Kidney (tissue), 14 donors: ENCODE measurements around the gene AKR1B1. TPM values are rescaled to one million over a fixed set of nuclear protein-coding genes. Genes with fewer than 3 reads are reported as not detected.

Experiments
- DNase-seq, 5 donors: peaks; one replicate each; pipeline ENCODE4 v3.0.0-alpha.2; 2013 to 2020
- FAIRE-seq: peaks from 2 replicates; lab custom pipeline; 2012; peaks lifted over from hg19 to GRCh38; lab: Jason Lieb, UNC
- H3K27ac ChIP-seq, 2 donors: one replicate each; pipeline ENCODE4 v1.7.0; 2013; ENCODE audit warnings: low read depth in 2 of 2, low read length in 2 of 2, inconsistent platforms in 1 of 2
- H3K27me3 ChIP-seq: one replicate; pipeline ENCODE4 v1.7.1; 2013; ENCODE audit warnings: low read length, inconsistent platforms; ENCODE audit not compliant: control insufficient read depth, insufficient read depth
- H3K36me3 ChIP-seq, 3 donors: one replicate each; pipeline versions ENCODE4 v1.7.0 to v1.7.1; 2013; ENCODE audit warnings: low read length in 3 of 3, control low read depth in 1 of 3, inconsistent platforms in 1 of 3; ENCODE audit not compliant: insufficient read depth in 3 of 3, control insufficient read depth in 2 of 3
- H3K4me1 ChIP-seq, 3 donors: one replicate each; pipeline versions ENCODE4 v1.7.0 to v1.7.1; 2013; ENCODE audit warnings: low read length in 3 of 3, inconsistent platforms in 1 of 3, low read depth in 1 of 3; ENCODE audit not compliant: control insufficient read depth in 2 of 3, insufficient read depth in 2 of 3
- H3K4me3 ChIP-seq, 3 donors: one replicate each; pipeline versions ENCODE4 v1.7.0 to v1.8.1; 2013; ENCODE audit warnings: low read length in 3 of 3, control low read depth in 1 of 3, inconsistent platforms in 1 of 3
- H3K9ac ChIP-seq, 3 donors: one replicate each; pipeline versions ENCODE4 v1.7.0 to v1.7.1; 2013; ENCODE audit warnings: low read length in 3 of 3, control low read depth in 1 of 3, inconsistent platforms in 1 of 3
- H3K9me3 ChIP-seq, 3 donors: one replicate each; pipeline versions ENCODE4 v1.7.0 to v1.7.1; 2013; ENCODE audit warnings: low read length in 3 of 3, control low read depth in 1 of 3, inconsistent platforms in 1 of 3; ENCODE audit not compliant: control insufficient read depth in 2 of 3, insufficient read depth in 1 of 3
- intact Hi-C: fragments of 100-400 bp; cut with DNase I; formaldehyde crosslinking; loops from one replicate; pipeline ENCODE4 v1.11.1; 2022
- polyA plus RNA-seq: library from polyadenylated mRNA; stranded (reverse); fragments of 350-450 nt; fragmentation: Illumina TruSeq; extraction: RNeasy Lipid Tissue Mini Kit (QIAGEN cat#74804); gene quantifications from one replicate; pipeline ENCODE4 v1.2.3, GENCODE V29; 2014; ENCODE audit warnings: low read depth, low replicate concordance; ENCODE audit not compliant: insufficient read depth
- total RNA-seq: library from RNA; stranded (reverse); fragmentation: NEBNext Ultra II Directional; extraction: Animal tissue kit (Norgen Biotek cat#: 25700); gene quantifications from one replicate; pipeline ENCODE4 v1.2.1, GENCODE V29; 2021
- TF ChIP-seq, protein P1 (sequence below): IDR thresholded peaks from 3 replicates; pipeline ENCODE4 v1.5.1; 2012; ENCODE audit warnings: mild to moderate bottlenecking, moderate library complexity, borderline replicate concordance; ENCODE audit not compliant: insufficient read depth; ENCODE audit errors: extremely low read depth
- donor health status: control.
- donor health status: control.
- donor health status: control.
- donor health status: control.
- donor health status: control.
- donor health status: DM: yes; HTN: yes; CAD: no.
- donor health status: Normal renal cell carcinoma (clear cell type).

AKR1B1 gene
- total and polyA plus RNA-seq, 2 donors from 2014 or later, result 93.8 to 183 TPM

GRCh38 chr7:134483296-134483695 is 24.4 kb upstream of the AKR1B1 start:
- intact Hi-C loops, result no loop called here
- Histone ChIP-seq H3K27me3 (no peaks in the 10 kb centered on the region), H3K9ac (no peak overlapping the region), H3K27ac (no peak overlapping the region), H3K4me3 (no peak overlapping the region), H3K4me1 (no peaks in the 10 kb centered on the region), H3K9me3 (no peaks in the 10 kb centered on the region), H3K36me3 (no peaks in the 10 kb centered on the region)
- no peak for FAIRE-seq
- TF ChIP-seq, protein P1, sequence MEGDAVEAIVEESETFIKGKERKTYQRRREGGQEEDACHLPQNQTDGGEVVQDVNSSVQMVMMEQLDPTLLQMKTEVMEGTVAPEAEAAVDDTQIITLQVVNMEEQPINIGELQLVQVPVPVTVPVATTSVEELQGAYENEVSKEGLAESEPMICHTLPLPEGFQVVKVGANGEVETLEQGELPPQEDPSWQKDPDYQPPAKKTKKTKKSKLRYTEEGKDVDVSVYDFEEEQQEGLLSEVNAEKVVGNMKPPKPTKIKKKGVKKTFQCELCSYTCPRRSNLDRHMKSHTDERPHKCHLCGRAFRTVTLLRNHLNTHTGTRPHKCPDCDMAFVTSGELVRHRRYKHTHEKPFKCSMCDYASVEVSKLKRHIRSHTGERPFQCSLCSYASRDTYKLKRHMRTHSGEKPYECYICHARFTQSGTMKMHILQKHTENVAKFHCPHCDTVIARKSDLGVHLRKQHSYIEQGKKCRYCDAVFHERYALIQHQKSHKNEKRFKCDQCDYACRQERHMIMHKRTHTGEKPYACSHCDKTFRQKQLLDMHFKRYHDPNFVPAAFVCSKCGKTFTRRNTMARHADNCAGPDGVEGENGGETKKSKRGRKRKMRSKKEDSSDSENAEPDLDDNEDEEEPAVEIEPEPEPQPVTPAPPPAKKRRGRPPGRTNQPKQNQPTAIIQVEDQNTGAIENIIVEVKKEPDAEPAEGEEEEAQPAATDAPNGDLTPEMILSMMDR, result no peak
- no peak for DNase-seq

GRCh38 chr7:134482858-134483257 is 24.0 kb upstream of the AKR1B1 start:
- Histone ChIP-seq H3K4me1 (no peaks in the 10 kb centered on the region), H3K27ac (no peak overlapping the region), H3K4me3 (no peak overlapping the region), H3K9ac (no peak overlapping the region), H3K27me3 (no peaks in the 10 kb centered on the region), H3K9me3 (no peaks in the 10 kb centered on the region), H3K36me3 (no peaks in the 10 kb centered on the region)
- TF ChIP-seq, protein P1, result no peak
- intact Hi-C loops, result no loop called here
- no peak for FAIRE-seq
- no peak for DNase-seq

- Histone ChIP-seq H3K9me3 (no peaks in the 10 kb centered on the region), H3K4me1 (no peaks in the 10 kb centered on the region), H3K27me3 (no peaks in the 10 kb centered on the region), H3K9ac (no peak overlapping the region), H3K4me3 (no peak overlapping the region), H3K36me3 (no peaks in the 10 kb centered on the region), H3K27ac (no peak overlapping the region)
- no peak for DNase-seq
- intact Hi-C loops, result no loop called here
- TF ChIP-seq, protein P1, result no peak
- no peak for FAIRE-seq
These were observed 22.3 kb upstream of the AKR1B1 start for GRCh38 chr7:134481167-134481566.

DNA sequence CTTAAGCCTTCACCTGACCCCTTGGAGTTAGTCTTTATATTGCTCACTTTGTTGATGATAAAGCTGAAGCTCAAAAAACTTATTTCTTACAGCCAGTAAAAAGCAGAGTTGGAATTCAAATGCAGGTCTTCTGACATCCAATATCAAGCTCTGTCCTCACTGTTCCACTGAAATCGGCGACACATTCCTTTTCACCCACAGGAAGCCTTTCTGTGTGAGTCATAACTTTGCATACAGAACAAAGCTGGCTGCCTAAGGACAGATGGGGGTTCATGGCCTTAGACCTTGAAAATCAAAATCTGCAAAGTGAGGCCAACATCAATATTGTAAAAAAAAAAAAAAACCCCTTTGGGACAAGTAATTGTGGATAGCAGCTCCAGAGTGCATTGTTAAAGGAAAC is 21.8 kb upstream of the AKR1B1 start:
- Histone ChIP-seq H3K4me3 (no peak overlapping the region), H3K4me1 (no peaks in the 10 kb centered on the region), H3K27ac (no peak overlapping the region), H3K9me3 (no peaks in the 10 kb centered on the region), H3K9ac (no peak overlapping the region), H3K36me3 (no peaks in the 10 kb centered on the region), H3K27me3 (no peaks in the 10 kb centered on the region)
- DNase-seq, result peak in 1 of 5 donors; percentile 8
- intact Hi-C loops, result no loop called here
- FAIRE-seq, result no peak
- TF ChIP-seq, protein P1, result no peak
